Neutrophil (primary cell): ENCODE data around the gene TRPM2.

Source experiments
- H3K27ac ChIP-seq: fragments of 200-600 bp; sonication (generic); 2 replicates; pipeline ENCODE4 v1.5.1; 2016; ENCODE audit warnings: mild to moderate bottlenecking, moderate library complexity
- H3K27me3 ChIP-seq: fragments of 200-600 bp; sonication (generic); 2 replicates; pipeline ENCODE4 v1.6.0; 2016; ENCODE audit warnings: mild to moderate bottlenecking
- H3K36me3 ChIP-seq: fragments of 200-600 bp; sonication (generic); 2 replicates; pipeline ENCODE4 v1.5.1; 2017
- H3K4me1 ChIP-seq, 2 experiments: fragments of 200-600 bp in 1 of 2; sonication (generic) in 1 of 2; 1 replicate in 1 of 2; 2 replicates in 1 of 2; pipeline versions ENCODE4 v1.5.1 to v1.6.1; 2013 to 2016; ENCODE audit warnings: low read depth in 1 of 2, low read length in 1 of 2, mild to moderate bottlenecking in 1 of 2, moderate library complexity in 1 of 2; ENCODE audit not compliant: control insufficient read depth in 1 of 2, insufficient read depth in 1 of 2
- H3K4me3 ChIP-seq, 2 experiments: fragments of 200-600 bp in 1 of 2; sonication (generic) in 1 of 2; 1 replicate in 1 of 2; 2 replicates in 1 of 2; pipeline ENCODE4 v1.5.1; 2013 to 2016; ENCODE audit warnings: low read depth in 1 of 2, low read length in 1 of 2, mild to moderate bottlenecking in 1 of 2, moderate library complexity in 1 of 2
- H3K9me3 ChIP-seq: fragments of 200-600 bp; sonication (generic); 2 replicates; pipeline ENCODE4 v1.5.1; 2016
- CTCF ChIP-seq: fragments of 200-600 bp; sonication (generic); IDR thresholded peaks from 2 replicates; pipeline ENCODE4 v1.5.1; 2016; ENCODE audit warnings: antibody characterized with exemption

Gene TRPM2

GRCh38 chr21:44323591-44323990 lies 29.8 kb upstream of the TRPM2 start:
- Histone ChIP-seq H3K36me3 (peaks cover 92% of the 10 kb centered on the region), H3K27me3 (no peaks in the 10 kb centered on the region), H3K4me3 (no peak overlapping the region), H3K4me1 (peaks cover 10% of the 10 kb centered on the region in 2 experiments), H3K27ac (no peak overlapping the region), H3K9me3 (no peaks in the 10 kb centered on the region)
- no peak for TF ChIP-seq CTCF

- Histone ChIP-seq H3K4me3 (no peak overlapping the region), H3K4me1 (peaks cover 10% of the 10 kb centered on the region in 2 experiments), H3K9me3 (no peaks in the 10 kb centered on the region), H3K27me3 (no peaks in the 10 kb centered on the region), H3K27ac (no peak overlapping the region), H3K36me3 (peaks cover 85% of the 10 kb centered on the region)
- TF ChIP-seq CTCF = no peak
Observed at GRCh38 chr21:44324106-44324853, 29.1 kb upstream of the TRPM2 start.

- no peak for TF ChIP-seq CTCF
- H3K36me3 ChIP-seq = peaks cover 80% of the 10 kb centered on the region
Observed at GRCh38 chr21:44324854-44325107, 28.6 kb upstream of the TRPM2 start.

GRCh38 chr21:44325386-44326271 lies 27.8 kb upstream of the TRPM2 start:
- H3K36me3 ChIP-seq = peaks cover 71% of the 10 kb centered on the region
- H3K4me3 ChIP-seq = no peak overlapping the region
- TF ChIP-seq CTCF = no peak
- peaks cover 10% of the 10 kb centered on the region in 2 experiments for H3K4me1 ChIP-seq
- H3K27me3 ChIP-seq = no peaks in the 10 kb centered on the region
- H3K9me3 ChIP-seq = no peaks in the 10 kb centered on the region
- no peak overlapping the region for H3K27ac ChIP-seq

More at GRCh38 chr21:44324854-44325107, 28.6 kb upstream of the TRPM2 start:
- peaks cover 10% of the 10 kb centered on the region in 2 experiments for H3K4me1 ChIP-seq
- no peaks in the 10 kb centered on the region for H3K9me3 ChIP-seq
- no peak overlapping the region for H3K27ac ChIP-seq
- H3K27me3 ChIP-seq = no peaks in the 10 kb centered on the region
- H3K4me3 ChIP-seq = no peak overlapping the region

GRCh38 chr21:44326272-44326647 lies 27.2 kb upstream of the TRPM2 start:
- Histone ChIP-seq H3K27ac (no peak overlapping the region), H3K27me3 (no peaks in the 10 kb centered on the region), H3K4me1 (peaks cover 10% of the 10 kb centered on the region in 2 experiments), H3K36me3 (peaks cover 66% of the 10 kb centered on the region), H3K9me3 (no peaks in the 10 kb centered on the region), H3K4me3 (no peak overlapping the region)
- no peak for TF ChIP-seq CTCF
